ENCODE data around the gene CENPH. TPM values are rescaled to one million over a fixed set of nuclear protein-coding genes. Genes with fewer than 3 reads are reported as not detected.
"Not testable (repeated sequence)": the region's sequence is repeated elsewhere in the genome, so short reads cannot be mapped to it uniquely, and the experiment has no call there.

CENPH gene
- total RNA-seq, 1 donor from 2014 or later = 13.3 TPM

- Histone ChIP-seq H3K4me3 (ENCODE audit: low read depth, low read length) (no peak overlapping the region), H3K27me3 (ENCODE audit: control insufficient read depth, insufficient read depth, low read length) (no peaks in the 10 kb centered on the region), H3K36me3 (ENCODE audit: control insufficient read depth, insufficient read depth, low read length) (no peaks in the 10 kb centered on the region)
- DNase-seq (ENCODE audit: low read depth) = no peak
- TF ChIP-seq CTCF (IDR thresholded peaks at IDR 0.05; ENCODE audit: insufficient read depth, low read length, poor library complexity, severe bottlenecking) = no peak
Measured at GRCh38 chr5:69213513-69214215, 24.3 kb downstream of the CENPH start.

GRCh38 chr5:69217151-69217511 is 27.7 kb downstream of the CENPH start:
- TF ChIP-seq CTCF (IDR thresholded peaks at IDR 0.05; ENCODE audit: insufficient read depth, low read length, poor library complexity, severe bottlenecking) = no peak
- no peak for DNase-seq (ENCODE audit: low read depth)
- Histone ChIP-seq H3K4me3 (ENCODE audit: low read depth, low read length) (peak overlapping the region; percentile 92), H3K27me3 (ENCODE audit: control insufficient read depth, insufficient read depth, low read length) (no peaks in the 10 kb centered on the region), H3K36me3 (ENCODE audit: control insufficient read depth, insufficient read depth, low read length) (no peaks in the 10 kb centered on the region)

- H3K27me3 ChIP-seq (ENCODE audit: control insufficient read depth, insufficient read depth, low read length) = no peaks in the 10 kb centered on the region
- TF ChIP-seq CTCF (IDR thresholded peaks at IDR 0.05; ENCODE audit: insufficient read depth, low read length, poor library complexity, severe bottlenecking) = peak; percentile 8
- no peaks in the 10 kb centered on the region for H3K36me3 ChIP-seq (ENCODE audit: control insufficient read depth, insufficient read depth, low read length)
- peak; percentile 69 for DNase-seq (ENCODE audit: low read depth)
- H3K4me3 ChIP-seq (ENCODE audit: low read depth, low read length) = peak overlapping the region; percentile 92
Measured at GRCh38 chr5:69217548-69218526, 28.5 kb downstream of the CENPH start.

GRCh38 chr5:69219939-69220338 is 30.6 kb downstream of the CENPH start:
- Histone ChIP-seq H3K4me3 (ENCODE audit: low read depth, low read length) (no peak overlapping the region), H3K27me3 (ENCODE audit: control insufficient read depth, insufficient read depth, low read length) (no peaks in the 10 kb centered on the region), H3K36me3 (ENCODE audit: control insufficient read depth, insufficient read depth, low read length) (no peaks in the 10 kb centered on the region)
- TF ChIP-seq CTCF (IDR thresholded peaks at IDR 0.05; ENCODE audit: insufficient read depth, low read length, poor library complexity, severe bottlenecking) = no peak
- DNase-seq (ENCODE audit: low read depth) = no peak

GRCh38 chr5:69220371-69220770 is 31.0 kb downstream of the CENPH start:
- not testable (repeated sequence) for H3K27me3 ChIP-seq (ENCODE audit: control insufficient read depth, insufficient read depth, low read length); DNase-seq (ENCODE audit: low read depth); H3K36me3 ChIP-seq (ENCODE audit: control insufficient read depth, insufficient read depth, low read length); H3K4me3 ChIP-seq (ENCODE audit: low read depth, low read length)

- not testable (repeated sequence) for H3K27me3 ChIP-seq (ENCODE audit: control insufficient read depth, insufficient read depth, low read length); H3K4me3 ChIP-seq (ENCODE audit: low read depth, low read length)
Measured at GRCh38 chr5:69220833-69221232, 31.4 kb downstream of the CENPH start.

More at GRCh38 chr5:69220833-69221232, 31.4 kb downstream of the CENPH start:
- not testable (repeated sequence) for H3K36me3 ChIP-seq (ENCODE audit: control insufficient read depth, insufficient read depth, low read length); DNase-seq (ENCODE audit: low read depth)

All from kidney epithelial cell (primary cell).